Sigmoid colon (tissue), 4 donors: Measurements from ENCODE around the gene FURIN.

Source experiments
- EP300 ChIP-seq, 4 donors: sonication (generic); formaldehyde crosslinking; IDR thresholded peaks; one replicate each; pipeline ENCODE4 v1.6.1; 2017; ENCODE audit warnings: antibody characterized with exemption in 4 of 4
- POLR2A ChIP-seq, 2 donors: fragments of 450-650 bp; IDR thresholded peaks; one replicate each; pipeline ENCODE4 v1.6.1; 2016; ENCODE audit warnings: antibody characterized with exemption in 2 of 2, mild to moderate bottlenecking in 2 of 2, moderate library complexity in 2 of 2
- POLR2AphosphoS5 ChIP-seq, 4 donors: sonication (generic); formaldehyde crosslinking; IDR thresholded peaks; one replicate each; pipeline ENCODE4 v1.6.1; 2017; ENCODE audit warnings: antibody characterized with exemption in 4 of 4
- TF ChIP-seq, protein P1 (sequence below), 4 experiments: fragments of 450-650 bp in 3 of 4; fragments of 200-600 bp in 1 of 4; IDR thresholded peaks; one replicate each; pipeline ENCODE4 v1.5.1; 2016 to 2019; ENCODE audit warnings: antibody characterized with exemption in 4 of 4, mild to moderate bottlenecking in 3 of 4, moderate library complexity in 2 of 4

GRCh38 chr15:90840954-90841353, 27.4 kb upstream of the FURIN start:
- TF ChIP-seq, protein P1, sequence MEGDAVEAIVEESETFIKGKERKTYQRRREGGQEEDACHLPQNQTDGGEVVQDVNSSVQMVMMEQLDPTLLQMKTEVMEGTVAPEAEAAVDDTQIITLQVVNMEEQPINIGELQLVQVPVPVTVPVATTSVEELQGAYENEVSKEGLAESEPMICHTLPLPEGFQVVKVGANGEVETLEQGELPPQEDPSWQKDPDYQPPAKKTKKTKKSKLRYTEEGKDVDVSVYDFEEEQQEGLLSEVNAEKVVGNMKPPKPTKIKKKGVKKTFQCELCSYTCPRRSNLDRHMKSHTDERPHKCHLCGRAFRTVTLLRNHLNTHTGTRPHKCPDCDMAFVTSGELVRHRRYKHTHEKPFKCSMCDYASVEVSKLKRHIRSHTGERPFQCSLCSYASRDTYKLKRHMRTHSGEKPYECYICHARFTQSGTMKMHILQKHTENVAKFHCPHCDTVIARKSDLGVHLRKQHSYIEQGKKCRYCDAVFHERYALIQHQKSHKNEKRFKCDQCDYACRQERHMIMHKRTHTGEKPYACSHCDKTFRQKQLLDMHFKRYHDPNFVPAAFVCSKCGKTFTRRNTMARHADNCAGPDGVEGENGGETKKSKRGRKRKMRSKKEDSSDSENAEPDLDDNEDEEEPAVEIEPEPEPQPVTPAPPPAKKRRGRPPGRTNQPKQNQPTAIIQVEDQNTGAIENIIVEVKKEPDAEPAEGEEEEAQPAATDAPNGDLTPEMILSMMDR (IDR thresholded peaks at IDR 0.05): no peak
- no peak for TF ChIP-seq EP300 (IDR thresholded peaks at IDR 0.05)
- no peak for TF ChIP-seq POLR2AphosphoS5 (IDR thresholded peaks at IDR 0.05)
- no peak for TF ChIP-seq POLR2A (IDR thresholded peaks at IDR 0.05)
